Neural progenitor cell (in vitro differentiated cells): Measurements from ENCODE around the gene ERC2.

Experiments used
- EZH2 ChIP-seq: fragments of 200-600 bp; sonication (generic); IDR thresholded peaks from 2 replicates; pipeline ENCODE4 v1.6.1; 2017; ENCODE audit warnings: antibody characterized with exemption, mild to moderate bottlenecking, moderate library complexity
- TF ChIP-seq, protein P1 (sequence below): fragments of 200-600 bp; sonication (generic); IDR thresholded peaks from 2 replicates; pipeline ENCODE4 v1.5.1; 2017; ENCODE audit warnings: antibody characterized with exemption, mild to moderate bottlenecking

DNA sequence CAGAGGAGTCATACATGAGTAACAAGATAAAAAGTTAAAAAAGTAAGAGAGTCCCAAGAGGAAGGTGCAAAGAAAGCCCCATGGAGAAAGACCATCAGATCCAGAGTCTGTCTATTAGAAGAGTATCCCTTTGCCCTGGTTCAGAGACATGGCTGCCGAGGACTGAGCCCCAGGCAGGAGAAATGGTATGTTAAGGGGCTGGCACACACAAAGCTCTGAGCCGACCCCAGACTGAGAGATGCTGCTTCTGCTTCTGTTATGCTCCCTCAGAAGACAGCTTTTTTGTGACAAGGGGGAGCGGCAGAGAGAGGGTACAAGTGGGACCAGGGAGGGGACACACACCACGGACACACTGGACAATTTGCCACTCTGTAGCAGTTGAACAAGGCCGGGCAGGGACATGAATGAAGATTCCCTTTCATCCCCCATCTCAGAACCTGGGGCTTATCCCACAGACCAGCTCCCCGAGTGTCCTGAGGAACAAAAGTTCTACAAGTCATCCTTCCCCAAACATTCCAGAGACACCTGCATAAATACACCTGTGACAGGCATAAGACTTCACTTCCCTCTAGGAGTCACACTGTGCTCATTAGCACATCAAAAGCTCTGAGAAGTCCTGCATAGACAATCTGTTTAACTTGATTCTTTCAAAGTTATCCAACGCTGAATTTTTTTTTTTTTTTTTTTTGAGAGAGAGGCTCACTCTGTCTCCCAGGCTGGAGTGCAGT, 819.5 kb downstream of the ERC2 start:
- TF ChIP-seq, protein P1, sequence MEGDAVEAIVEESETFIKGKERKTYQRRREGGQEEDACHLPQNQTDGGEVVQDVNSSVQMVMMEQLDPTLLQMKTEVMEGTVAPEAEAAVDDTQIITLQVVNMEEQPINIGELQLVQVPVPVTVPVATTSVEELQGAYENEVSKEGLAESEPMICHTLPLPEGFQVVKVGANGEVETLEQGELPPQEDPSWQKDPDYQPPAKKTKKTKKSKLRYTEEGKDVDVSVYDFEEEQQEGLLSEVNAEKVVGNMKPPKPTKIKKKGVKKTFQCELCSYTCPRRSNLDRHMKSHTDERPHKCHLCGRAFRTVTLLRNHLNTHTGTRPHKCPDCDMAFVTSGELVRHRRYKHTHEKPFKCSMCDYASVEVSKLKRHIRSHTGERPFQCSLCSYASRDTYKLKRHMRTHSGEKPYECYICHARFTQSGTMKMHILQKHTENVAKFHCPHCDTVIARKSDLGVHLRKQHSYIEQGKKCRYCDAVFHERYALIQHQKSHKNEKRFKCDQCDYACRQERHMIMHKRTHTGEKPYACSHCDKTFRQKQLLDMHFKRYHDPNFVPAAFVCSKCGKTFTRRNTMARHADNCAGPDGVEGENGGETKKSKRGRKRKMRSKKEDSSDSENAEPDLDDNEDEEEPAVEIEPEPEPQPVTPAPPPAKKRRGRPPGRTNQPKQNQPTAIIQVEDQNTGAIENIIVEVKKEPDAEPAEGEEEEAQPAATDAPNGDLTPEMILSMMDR: no peak
- TF ChIP-seq EZH2: no peak
